GM13976 (cell line): ENCODE measurements around the gene PLEKHM1.

Source experiments
- DNase-seq: peaks from one replicate; pipeline ENCODE4 v3.0.0; 2012; ENCODE audit warnings: low spot score
- CTCF ChIP-seq: IDR thresholded peaks from 2 replicates; pipeline ENCODE4 v1.5.1; 2012; ENCODE audit warnings: borderline replicate concordance, mild to moderate bottlenecking; ENCODE audit not compliant: insufficient read depth; ENCODE audit errors: extremely low read depth, missing control alignments, control extremely low read depth
- in situ Hi-C: fragments of 300-500 bp; cut with MboI; formaldehyde crosslinking; loops from one replicate; pipeline ENCODE4 v1.12.0; 2022; ENCODE audit warnings: low sequenced_read_pairs, mixed read lengths, inconsistent platforms; ENCODE audit not compliant: unreplicated experiment

PLEKHM1 gene

GRCh38 chr17:45428931-45429338 lies 61.6 kb downstream of the PLEKHM1 start:
- no peak for DNase-seq
- no peak for TF ChIP-seq CTCF
- in situ Hi-C loops: no loop called here

- in situ Hi-C loops: no loop called here
- DNase-seq: peak; percentile 87
- peak; percentile 99 for TF ChIP-seq CTCF
These were observed 62.4 kb downstream of the PLEKHM1 start for GRCh38 chr17:45428050-45428617.

- TF ChIP-seq CTCF: no peak
- no peak for DNase-seq
- in situ Hi-C loops: no loop called here
These were observed 63.2 kb downstream of the PLEKHM1 start for GRCh38 chr17:45427181-45427835.

GRCh38 chr17:45426561-45426960 lies 64.0 kb downstream of the PLEKHM1 start:
- no peak for TF ChIP-seq CTCF
- in situ Hi-C loops: no loop called here
- no peak for DNase-seq

GRCh38 chr17:45425984-45426413 lies 64.5 kb downstream of the PLEKHM1 start:
- in situ Hi-C loops: no loop called here

GRCh38 chr17:45425125-45425983 lies 65.2 kb downstream of the PLEKHM1 start:
- DNase-seq: peak; percentile 51
- TF ChIP-seq CTCF: no peak
- in situ Hi-C loops: no loop called here

More at GRCh38 chr17:45425984-45426413, 64.5 kb downstream of the PLEKHM1 start:
- DNase-seq: no peak
- no peak for TF ChIP-seq CTCF
